ENCODE measurements around the gene MGAT2. TPM values are rescaled to one million over a fixed set of nuclear protein-coding genes. Genes with fewer than 3 reads are reported as not detected.

Gene MGAT2
- total and polyA plus RNA-seq, 4 donors, result 10.5 to 44.0 (median 28.7) TPM

DNA sequence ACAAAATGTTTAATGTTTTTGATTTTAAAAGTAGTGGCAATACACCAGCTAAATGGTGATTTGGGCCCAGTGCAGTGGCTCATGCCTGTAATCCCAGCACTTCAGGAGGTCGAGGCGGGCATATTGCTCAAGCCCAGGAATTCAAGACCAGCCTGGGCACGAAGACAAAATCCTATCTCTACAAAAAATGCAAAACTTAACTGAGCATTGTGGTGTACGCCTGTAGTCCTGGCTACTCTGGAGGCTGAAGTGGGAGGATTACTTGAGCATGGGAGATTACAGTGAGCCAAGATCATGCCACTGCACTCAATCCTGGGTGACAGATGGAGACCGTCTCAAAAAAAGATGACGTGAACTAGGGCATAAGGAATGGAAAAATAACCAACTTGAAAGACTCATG is 4.8 kb upstream of the MGAT2 start:
- TF ChIP-seq RAD21 (IDR thresholded peaks at IDR 0.05) (no peak), HNF4A (conservative IDR thresholded peaks at IDR 0.05) (no peak), RXRA (IDR thresholded peaks at IDR 0.05) (no peak), SP1 (IDR thresholded peaks at IDR 0.05) (no peak), TAF1 (conservative IDR thresholded peaks at IDR 0.05) (no peak), GABPA (IDR thresholded peaks at IDR 0.05 in 1 of 2, conservative IDR thresholded peaks at IDR 0.05 in 1 of 2) (no peak), HNF4G (IDR thresholded peaks at IDR 0.05) (no peak), YY1 (IDR thresholded peaks at IDR 0.05) (no peak), FOXA2 (IDR thresholded peaks at IDR 0.05) (no peak), FOXA1 (IDR thresholded peaks at IDR 0.05) (no peak), NR2F2 (IDR thresholded peaks at IDR 0.05) (no peak), EGR1 (IDR thresholded peaks at IDR 0.05; ENCODE audit: low read depth in 2 of 2) (no peak), JUND (IDR thresholded peaks at IDR 0.05) (no peak)
- TF ChIP-seq, protein P1, sequence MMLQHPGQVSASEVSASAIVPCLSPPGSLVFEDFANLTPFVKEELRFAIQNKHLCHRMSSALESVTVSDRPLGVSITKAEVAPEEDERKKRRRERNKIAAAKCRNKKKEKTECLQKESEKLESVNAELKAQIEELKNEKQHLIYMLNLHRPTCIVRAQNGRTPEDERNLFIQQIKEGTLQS (IDR thresholded peaks at IDR 0.05), result no peak
- TF ChIP-seq, protein P2, sequence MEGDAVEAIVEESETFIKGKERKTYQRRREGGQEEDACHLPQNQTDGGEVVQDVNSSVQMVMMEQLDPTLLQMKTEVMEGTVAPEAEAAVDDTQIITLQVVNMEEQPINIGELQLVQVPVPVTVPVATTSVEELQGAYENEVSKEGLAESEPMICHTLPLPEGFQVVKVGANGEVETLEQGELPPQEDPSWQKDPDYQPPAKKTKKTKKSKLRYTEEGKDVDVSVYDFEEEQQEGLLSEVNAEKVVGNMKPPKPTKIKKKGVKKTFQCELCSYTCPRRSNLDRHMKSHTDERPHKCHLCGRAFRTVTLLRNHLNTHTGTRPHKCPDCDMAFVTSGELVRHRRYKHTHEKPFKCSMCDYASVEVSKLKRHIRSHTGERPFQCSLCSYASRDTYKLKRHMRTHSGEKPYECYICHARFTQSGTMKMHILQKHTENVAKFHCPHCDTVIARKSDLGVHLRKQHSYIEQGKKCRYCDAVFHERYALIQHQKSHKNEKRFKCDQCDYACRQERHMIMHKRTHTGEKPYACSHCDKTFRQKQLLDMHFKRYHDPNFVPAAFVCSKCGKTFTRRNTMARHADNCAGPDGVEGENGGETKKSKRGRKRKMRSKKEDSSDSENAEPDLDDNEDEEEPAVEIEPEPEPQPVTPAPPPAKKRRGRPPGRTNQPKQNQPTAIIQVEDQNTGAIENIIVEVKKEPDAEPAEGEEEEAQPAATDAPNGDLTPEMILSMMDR (IDR thresholded peaks at IDR 0.05; ENCODE audit: low read depth, low read length, missing input control), result no peak
- TF ChIP-seq, protein P3, sequence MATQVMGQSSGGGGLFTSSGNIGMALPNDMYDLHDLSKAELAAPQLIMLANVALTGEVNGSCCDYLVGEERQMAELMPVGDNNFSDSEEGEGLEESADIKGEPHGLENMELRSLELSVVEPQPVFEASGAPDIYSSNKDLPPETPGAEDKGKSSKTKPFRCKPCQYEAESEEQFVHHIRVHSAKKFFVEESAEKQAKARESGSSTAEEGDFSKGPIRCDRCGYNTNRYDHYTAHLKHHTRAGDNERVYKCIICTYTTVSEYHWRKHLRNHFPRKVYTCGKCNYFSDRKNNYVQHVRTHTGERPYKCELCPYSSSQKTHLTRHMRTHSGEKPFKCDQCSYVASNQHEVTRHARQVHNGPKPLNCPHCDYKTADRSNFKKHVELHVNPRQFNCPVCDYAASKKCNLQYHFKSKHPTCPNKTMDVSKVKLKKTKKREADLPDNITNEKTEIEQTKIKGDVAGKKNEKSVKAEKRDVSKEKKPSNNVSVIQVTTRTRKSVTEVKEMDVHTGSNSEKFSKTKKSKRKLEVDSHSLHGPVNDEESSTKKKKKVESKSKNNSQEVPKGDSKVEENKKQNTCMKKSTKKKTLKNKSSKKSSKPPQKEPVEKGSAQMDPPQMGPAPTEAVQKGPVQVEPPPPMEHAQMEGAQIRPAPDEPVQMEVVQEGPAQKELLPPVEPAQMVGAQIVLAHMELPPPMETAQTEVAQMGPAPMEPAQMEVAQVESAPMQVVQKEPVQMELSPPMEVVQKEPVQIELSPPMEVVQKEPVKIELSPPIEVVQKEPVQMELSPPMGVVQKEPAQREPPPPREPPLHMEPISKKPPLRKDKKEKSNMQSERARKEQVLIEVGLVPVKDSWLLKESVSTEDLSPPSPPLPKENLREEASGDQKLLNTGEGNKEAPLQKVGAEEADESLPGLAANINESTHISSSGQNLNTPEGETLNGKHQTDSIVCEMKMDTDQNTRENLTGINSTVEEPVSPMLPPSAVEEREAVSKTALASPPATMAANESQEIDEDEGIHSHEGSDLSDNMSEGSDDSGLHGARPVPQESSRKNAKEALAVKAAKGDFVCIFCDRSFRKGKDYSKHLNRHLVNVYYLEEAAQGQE (IDR thresholded peaks at IDR 0.05), result no peak
- TF ChIP-seq, protein P4, sequence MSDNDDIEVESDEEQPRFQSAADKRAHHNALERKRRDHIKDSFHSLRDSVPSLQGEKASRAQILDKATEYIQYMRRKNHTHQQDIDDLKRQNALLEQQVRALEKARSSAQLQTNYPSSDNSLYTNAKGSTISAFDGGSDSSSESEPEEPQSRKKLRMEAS (IDR thresholded peaks at IDR 0.05), result no peak
- TF ChIP-seq, protein P5, sequence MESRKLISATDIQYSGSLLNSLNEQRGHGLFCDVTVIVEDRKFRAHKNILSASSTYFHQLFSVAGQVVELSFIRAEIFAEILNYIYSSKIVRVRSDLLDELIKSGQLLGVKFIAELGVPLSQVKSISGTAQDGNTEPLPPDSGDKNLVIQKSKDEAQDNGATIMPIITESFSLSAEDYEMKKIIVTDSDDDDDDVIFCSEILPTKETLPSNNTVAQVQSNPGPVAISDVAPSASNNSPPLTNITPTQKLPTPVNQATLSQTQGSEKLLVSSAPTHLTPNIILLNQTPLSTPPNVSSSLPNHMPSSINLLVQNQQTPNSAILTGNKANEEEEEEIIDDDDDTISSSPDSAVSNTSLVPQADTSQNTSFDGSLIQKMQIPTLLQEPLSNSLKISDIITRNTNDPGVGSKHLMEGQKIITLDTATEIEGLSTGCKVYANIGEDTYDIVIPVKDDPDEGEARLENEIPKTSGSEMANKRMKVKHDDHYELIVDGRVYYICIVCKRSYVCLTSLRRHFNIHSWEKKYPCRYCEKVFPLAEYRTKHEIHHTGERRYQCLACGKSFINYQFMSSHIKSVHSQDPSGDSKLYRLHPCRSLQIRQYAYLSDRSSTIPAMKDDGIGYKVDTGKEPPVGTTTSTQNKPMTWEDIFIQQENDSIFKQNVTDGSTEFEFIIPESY (IDR thresholded peaks at IDR 0.05), result no peak
- no peak for DNase-seq (ENCODE audit: low spot score)
- WGBS, result 95% methylated on average over 6 of the region's 6 CpGs
- Histone ChIP-seq H3K9me3 (ENCODE audit: control insufficient read depth in 4 of 4, low read length in 3 of 4) (no peaks in the 10 kb centered on the region), H3K9ac (ENCODE audit: low read depth in 1 of 2, low read length in 2 of 2) (no peak overlapping the region), H3K36me3 (ENCODE audit: control insufficient read depth in 4 of 4, insufficient read depth in 3 of 4, low read depth in 1 of 4, low read length in 3 of 4) (peaks cover 0 to 11% (median 5%) of the 10 kb centered on the region in 4 donors), H3K27me3 (ENCODE audit: control insufficient read depth in 4 of 4, insufficient read depth in 4 of 4, low read length in 3 of 4) (no peaks in the 10 kb centered on the region), H3K4me1 (ENCODE audit: control insufficient read depth in 4 of 4, insufficient read depth in 4 of 4, low read length in 3 of 4) (peaks cover 0 to 13% (median 5%) of the 10 kb centered on the region in 4 donors), H3K4me3 (ENCODE audit: low read depth in 1 of 3, low read length in 3 of 3) (no peak overlapping the region), H3K27ac (ENCODE audit: low read depth in 1 of 2, low read length in 2 of 2) (no peak overlapping the region)

Data from liver (tissue), 9 donors.